C4-2B (cell line): ENCODE results near the gene LRBA.

Source experiments
- H3K27ac ChIP-seq: fragments of 450-650 bp; 2 replicates; pipeline ENCODE4 v1.5.1; 2017
- CTCF ChIP-seq: fragments of 450-650 bp; conservative IDR thresholded peaks from 2 replicates; pipeline ENCODE4 v1.5.1; 2017; ENCODE audit warnings: mild to moderate bottlenecking
- ZFX ChIP-seq: fragments of 450-650 bp; IDR thresholded peaks from 2 replicates; pipeline ENCODE4 v1.6.1; 2017

The LRBA gene

GRCh38 chr4:150230561-150230960, 784.5 kb downstream of the LRBA start:
- H3K27ac ChIP-seq: no peak overlapping the region
- TF ChIP-seq ZFX: no peak
- no peak for TF ChIP-seq CTCF

GRCh38 chr4:150229520-150229919, 785.6 kb downstream of the LRBA start:
- no peak overlapping the region for H3K27ac ChIP-seq

GRCh38 chr4:150224896-150225591, 790.0 kb downstream of the LRBA start:
- H3K27ac ChIP-seq: no peak overlapping the region
- TF ChIP-seq CTCF (no peak), ZFX (no peak)

More at GRCh38 chr4:150229520-150229919, 785.6 kb downstream of the LRBA start:
- no peak for TF ChIP-seq CTCF
- no peak for TF ChIP-seq ZFX

GRCh38 chr4:150219841-150220240, 795.2 kb downstream of the LRBA start:
- no peak overlapping the region for H3K27ac ChIP-seq

GRCh38 chr4:150218447-150218846, 796.6 kb downstream of the LRBA start:
- no peak for TF ChIP-seq ZFX
- no peak for TF ChIP-seq CTCF
- H3K27ac ChIP-seq: no peak overlapping the region

More at GRCh38 chr4:150219841-150220240, 795.2 kb downstream of the LRBA start:
- TF ChIP-seq ZFX (no peak), CTCF (no peak)

- TF ChIP-seq ZFX (no peak), CTCF (no peak)
- H3K27ac ChIP-seq: no peak overlapping the region
These were observed 797.3 kb downstream of the LRBA start for GRCh38 chr4:150217808-150218207.

- no peak overlapping the region for H3K27ac ChIP-seq
- peak; percentile 42 for TF ChIP-seq CTCF
- no peak for TF ChIP-seq ZFX
These were observed 797.9 kb downstream of the LRBA start for GRCh38 chr4:150217192-150217591.
